GM19463 (cell line): ENCODE results near the gene TEN1.
A peak's percentile ranks its signal among the peaks of the same experiment; 100 is the strongest.

Source experiments
- ATAC-seq: cut with Tn5 transposase; IDR thresholded peaks from one replicate; pipeline ENCODE4 v1.9.1; 2021; ENCODE audit warnings: mild to moderate bottlenecking, moderate library complexity; ENCODE audit not compliant: unreplicated experiment

TEN1 gene

GRCh38 chr17:76005263-76006149, 26.5 kb downstream of the TEN1 start:
- ATAC-seq = no peak

GRCh38 chr17:76007131-76007849, 28.2 kb downstream of the TEN1 start:
- ATAC-seq = no peak

GRCh38 chr17:76007850-76008165, 28.8 kb downstream of the TEN1 start:
- ATAC-seq = no peak

GRCh38 chr17:76008208-76008607, 29.2 kb downstream of the TEN1 start:
- no peak for ATAC-seq

GRCh38 chr17:76008630-76009425, 29.8 kb downstream of the TEN1 start:
- ATAC-seq = no peak

- no peak for ATAC-seq
These were observed 30.4 kb downstream of the TEN1 start for GRCh38 chr17:76009447-76009846.

GRCh38 chr17:76009969-76010661, 31.1 kb downstream of the TEN1 start:
- ATAC-seq = no peak

- no peak for ATAC-seq
These were observed 32.9 kb downstream of the TEN1 start for GRCh38 chr17:76011951-76012350.

GRCh38 chr17:76013377-76013932, 34.4 kb downstream of the TEN1 start:
- no peak for ATAC-seq

GRCh38 chr17:76014100-76014924, 35.3 kb downstream of the TEN1 start:
- peak; percentile 48 for ATAC-seq

- ATAC-seq = no peak
These were observed 35.9 kb downstream of the TEN1 start for GRCh38 chr17:76014925-76015261.

GRCh38 chr17:76017481-76018339, 38.7 kb downstream of the TEN1 start:
- ATAC-seq = no peak

GRCh38 chr17:76018340-76018680, 39.3 kb downstream of the TEN1 start:
- no peak for ATAC-seq

GRCh38 chr17:76018801-76019200, 39.8 kb downstream of the TEN1 start:
- no peak for ATAC-seq

GRCh38 chr17:76019833-76020467, 40.9 kb downstream of the TEN1 start:
- ATAC-seq = no peak

GRCh38 chr17:76022285-76022684, 43.2 kb downstream of the TEN1 start:
- no peak for ATAC-seq

GRCh38 chr17:76022973-76023899, 44.2 kb downstream of the TEN1 start:
- ATAC-seq = no peak

- ATAC-seq = no peak
These were observed 44.8 kb downstream of the TEN1 start for GRCh38 chr17:76023900-76024237.
